PFSK-1 (cell line): ENCODE results near the gene ARF3.

Source experiments
- FOXP2 ChIP-seq: optimal IDR thresholded peaks from 2 replicates; pipeline ENCODE3; 2011; ENCODE audit warnings: borderline replicate concordance, control low read depth, inconsistent platforms; ENCODE audit not compliant: insufficient read depth; ENCODE audit errors: extremely low read length, extremely low read depth
- POLR2AphosphoS5 ChIP-seq: IDR thresholded peaks from 2 replicates; pipeline ENCODE4 v1.6.1; 2012; ENCODE audit warnings: low read depth, mild to moderate bottlenecking, control low read depth, low read length, moderate library complexity
- SIN3A ChIP-seq: IDR thresholded peaks from 2 replicates; pipeline ENCODE4 v1.6.1; 2012; ENCODE audit warnings: mild to moderate bottlenecking, low read length, moderate library complexity, borderline replicate concordance; ENCODE audit not compliant: insufficient read depth
- TAF1 ChIP-seq: IDR thresholded peaks from 2 replicates; pipeline ENCODE4 v1.6.1; 2012; ENCODE audit warnings: low read length, control low read depth, borderline replicate concordance; ENCODE audit not compliant: insufficient read depth
- TF ChIP-seq, protein P1 (sequence below), 2 experiments: IDR thresholded peaks; 2 replicates each; pipeline versions ENCODE4 v1.6.1 to v1.8.0; 2011 to 2012; ENCODE audit warnings: low read depth in 2 of 2, low read length in 2 of 2, control low read depth in 1 of 2, inconsistent platforms in 1 of 2, mild to moderate bottlenecking in 1 of 2, moderate library complexity in 1 of 2; ENCODE audit not compliant: insufficient read depth in 1 of 2

The ARF3 gene

DNA sequence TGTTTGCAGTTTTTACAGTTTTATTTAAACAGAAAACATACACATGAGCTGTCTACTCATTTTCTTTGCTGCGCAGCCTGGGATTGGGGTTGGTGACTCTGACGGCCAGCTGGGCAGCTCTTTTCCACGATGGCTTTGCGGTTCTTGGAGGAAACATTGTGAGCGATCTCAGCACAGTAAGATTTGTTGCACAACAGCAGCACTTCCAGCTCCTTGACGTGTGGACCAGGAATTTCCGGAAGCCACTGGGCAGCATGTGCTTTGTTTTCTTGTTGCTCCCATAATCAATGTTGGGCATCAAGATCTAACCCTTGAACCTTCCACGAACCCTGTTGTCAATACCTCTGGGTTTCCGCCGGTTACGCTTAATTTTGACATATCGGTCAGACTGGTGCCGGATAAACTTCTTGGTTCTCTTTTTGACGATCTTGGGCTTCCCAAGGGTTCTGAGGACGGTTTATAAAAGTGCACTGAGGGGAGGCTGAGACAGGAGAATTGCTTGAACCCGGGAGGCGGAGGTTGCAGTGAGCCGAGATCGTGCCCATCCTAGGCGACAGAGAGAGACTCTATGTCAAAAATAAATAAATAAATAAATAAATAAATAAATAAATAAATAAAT lies 53.8 kb downstream of the ARF3 start:
- TF ChIP-seq TAF1 = no peak
- no peak for TF ChIP-seq SIN3A
- TF ChIP-seq, protein P1, sequence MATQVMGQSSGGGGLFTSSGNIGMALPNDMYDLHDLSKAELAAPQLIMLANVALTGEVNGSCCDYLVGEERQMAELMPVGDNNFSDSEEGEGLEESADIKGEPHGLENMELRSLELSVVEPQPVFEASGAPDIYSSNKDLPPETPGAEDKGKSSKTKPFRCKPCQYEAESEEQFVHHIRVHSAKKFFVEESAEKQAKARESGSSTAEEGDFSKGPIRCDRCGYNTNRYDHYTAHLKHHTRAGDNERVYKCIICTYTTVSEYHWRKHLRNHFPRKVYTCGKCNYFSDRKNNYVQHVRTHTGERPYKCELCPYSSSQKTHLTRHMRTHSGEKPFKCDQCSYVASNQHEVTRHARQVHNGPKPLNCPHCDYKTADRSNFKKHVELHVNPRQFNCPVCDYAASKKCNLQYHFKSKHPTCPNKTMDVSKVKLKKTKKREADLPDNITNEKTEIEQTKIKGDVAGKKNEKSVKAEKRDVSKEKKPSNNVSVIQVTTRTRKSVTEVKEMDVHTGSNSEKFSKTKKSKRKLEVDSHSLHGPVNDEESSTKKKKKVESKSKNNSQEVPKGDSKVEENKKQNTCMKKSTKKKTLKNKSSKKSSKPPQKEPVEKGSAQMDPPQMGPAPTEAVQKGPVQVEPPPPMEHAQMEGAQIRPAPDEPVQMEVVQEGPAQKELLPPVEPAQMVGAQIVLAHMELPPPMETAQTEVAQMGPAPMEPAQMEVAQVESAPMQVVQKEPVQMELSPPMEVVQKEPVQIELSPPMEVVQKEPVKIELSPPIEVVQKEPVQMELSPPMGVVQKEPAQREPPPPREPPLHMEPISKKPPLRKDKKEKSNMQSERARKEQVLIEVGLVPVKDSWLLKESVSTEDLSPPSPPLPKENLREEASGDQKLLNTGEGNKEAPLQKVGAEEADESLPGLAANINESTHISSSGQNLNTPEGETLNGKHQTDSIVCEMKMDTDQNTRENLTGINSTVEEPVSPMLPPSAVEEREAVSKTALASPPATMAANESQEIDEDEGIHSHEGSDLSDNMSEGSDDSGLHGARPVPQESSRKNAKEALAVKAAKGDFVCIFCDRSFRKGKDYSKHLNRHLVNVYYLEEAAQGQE (IDR thresholded peaks at IDR 0.05; ENCODE audit: insufficient read depth in 1 of 2, low read depth in 2 of 2, low read length in 2 of 2) = no peak
- TF ChIP-seq FOXP2 = no peak
- TF ChIP-seq POLR2AphosphoS5 = no peak

DNA sequence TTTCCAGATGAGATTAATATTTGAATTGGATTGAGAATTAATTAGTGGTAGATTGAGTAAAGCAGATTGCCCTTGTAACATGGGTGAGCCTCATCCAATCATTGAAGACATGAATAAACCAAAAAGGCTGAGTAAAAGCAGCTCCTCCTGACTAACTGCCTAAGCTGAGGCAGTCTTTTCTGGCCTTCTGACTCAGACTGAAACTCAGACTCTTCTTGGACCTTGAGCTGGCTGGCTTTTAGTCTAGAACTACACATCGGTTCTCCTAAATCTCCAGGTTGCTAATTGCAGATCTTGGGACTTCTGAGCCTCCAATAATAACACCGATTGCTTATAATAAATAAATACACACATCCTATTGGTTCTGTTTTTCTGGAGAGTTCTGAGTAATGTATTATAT lies 56.0 kb downstream of the ARF3 start:
- TF ChIP-seq, protein P1 (IDR thresholded peaks at IDR 0.05; ENCODE audit: insufficient read depth in 1 of 2, low read depth in 2 of 2, low read length in 2 of 2) = no peak
- TF ChIP-seq POLR2AphosphoS5 (no peak), FOXP2 (no peak), SIN3A (no peak), TAF1 (no peak)

DNA sequence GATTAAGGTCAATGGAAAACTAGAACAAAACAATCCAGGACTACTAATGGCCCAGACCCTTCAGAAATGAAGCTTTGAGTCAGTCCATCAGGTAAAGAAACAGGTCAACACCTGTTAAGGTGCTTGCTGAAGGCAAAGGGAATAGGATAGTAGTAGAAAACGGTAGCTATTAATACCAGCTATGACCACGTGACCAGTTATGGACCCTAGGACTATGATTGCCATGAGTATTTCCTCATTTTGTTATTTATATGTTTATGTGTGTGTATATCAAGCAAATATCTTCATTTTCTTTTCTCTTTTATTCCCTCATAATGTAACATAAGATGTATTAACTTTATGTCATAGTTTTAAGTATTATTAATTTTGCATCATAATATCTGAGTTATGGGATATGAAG lies 57.6 kb downstream of the ARF3 start:
- TF ChIP-seq POLR2AphosphoS5 = no peak
- TF ChIP-seq FOXP2 = no peak
- no peak for TF ChIP-seq TAF1
- TF ChIP-seq, protein P1 (IDR thresholded peaks at IDR 0.05; ENCODE audit: insufficient read depth in 1 of 2, low read depth in 2 of 2, low read length in 2 of 2) = no peak
- TF ChIP-seq SIN3A = no peak

DNA sequence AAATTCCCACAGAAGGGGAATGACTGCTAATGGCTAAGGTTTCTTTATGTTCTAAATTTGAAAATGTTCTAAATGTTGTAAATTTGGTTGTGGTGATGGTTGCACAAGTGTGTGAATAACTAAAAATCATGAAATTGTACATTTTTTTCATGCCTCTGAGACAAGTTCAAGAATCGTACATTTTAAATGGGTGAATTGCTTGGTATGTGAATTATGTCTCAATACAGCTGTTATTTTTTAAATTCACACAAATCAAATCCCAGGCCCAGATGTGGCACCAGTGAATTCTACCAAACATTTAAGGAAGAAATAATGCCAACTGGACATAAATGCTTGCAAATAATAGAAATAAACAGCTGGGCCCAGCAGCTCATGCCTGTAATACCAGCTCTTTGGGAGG lies 63.0 kb downstream of the ARF3 start:
- TF ChIP-seq POLR2AphosphoS5 (no peak), SIN3A (no peak), FOXP2 (no peak), TAF1 (no peak)
- TF ChIP-seq, protein P1 (IDR thresholded peaks at IDR 0.05; ENCODE audit: insufficient read depth in 1 of 2, low read depth in 2 of 2, low read length in 2 of 2) = no peak
